GM21825 (cell line): ENCODE data around the gene VSTM5.
"Not testable (repeated sequence)": the region's sequence is repeated elsewhere in the genome, so short reads cannot be mapped to it uniquely, and the experiment has no call there.

Experiments
- ATAC-seq: cut with Tn5 transposase; IDR thresholded peaks from one replicate; pipeline ENCODE4 v1.9.1; 2021; ENCODE audit warnings: mild to moderate bottlenecking, moderate library complexity; ENCODE audit not compliant: unreplicated experiment

VSTM5 gene

GRCh38 chr11:93850594-93851018 lies at the start of gene VSTM5:
Gene VSTM5, minus strand, starts transcription at chr11:93850618. Its CDS starts 116 bp downstream, at chr11:93850502.
- ATAC-seq, result no peak

- no peak for ATAC-seq
These were observed 44.9 kb upstream of the VSTM5 start for GRCh38 chr11:93895106-93895862.

GRCh38 chr11:93890391-93891051 lies 40.1 kb upstream of the VSTM5 start:
- ATAC-seq, result no peak

- no peak for ATAC-seq
These were observed 36.7 kb upstream of the VSTM5 start for GRCh38 chr11:93887111-93887510.

GRCh38 chr11:93879114-93879513 lies 28.7 kb upstream of the VSTM5 start:
- not testable (repeated sequence) for ATAC-seq

- ATAC-seq, result no peak
These were observed 25.2 kb upstream of the VSTM5 start for GRCh38 chr11:93875637-93876036.

GRCh38 chr11:93871526-93871925 lies 21.1 kb upstream of the VSTM5 start:
- no peak for ATAC-seq

- no peak for ATAC-seq
These were observed 20.2 kb upstream of the VSTM5 start for GRCh38 chr11:93870616-93871015.

GRCh38 chr11:93869830-93870229 lies 19.4 kb upstream of the VSTM5 start:
- ATAC-seq, result no peak

GRCh38 chr11:93868404-93868803 lies 18.0 kb upstream of the VSTM5 start:
- ATAC-seq, result not testable (repeated sequence)

GRCh38 chr11:93861808-93862207 lies 11.4 kb upstream of the VSTM5 start:
- ATAC-seq, result no peak

GRCh38 chr11:93858121-93858775 lies 7.8 kb upstream of the VSTM5 start:
- ATAC-seq, result no peak

GRCh38 chr11:93857413-93858120 lies 7.1 kb upstream of the VSTM5 start:
- no peak for ATAC-seq

GRCh38 chr11:93852242-93852641 lies 1.8 kb upstream of the VSTM5 start:
- ATAC-seq, result no peak

GRCh38 chr11:93849751-93850593 lies 446 bp downstream of the VSTM5 start:
- no peak for ATAC-seq

- no peak for ATAC-seq
These were observed 1.2 kb downstream of the VSTM5 start for GRCh38 chr11:93849201-93849600.

- no peak for ATAC-seq
These were observed 4.0 kb downstream of the VSTM5 start for GRCh38 chr11:93846411-93846810.

- ATAC-seq, result no peak
These were observed 5.0 kb downstream of the VSTM5 start for GRCh38 chr11:93845181-93846092.

GRCh38 chr11:93844568-93844967 lies 5.8 kb downstream of the VSTM5 start:
- ATAC-seq, result no peak
